AML-193 (cell line): ENCODE measurements around the gene ATRNL1.

Experiments
- DNase-seq, 2 experiments: peaks; one replicate each; lab custom pipeline; 2025; lab: John Stamatoyannopoulos, UW

ATRNL1 gene

DNA sequence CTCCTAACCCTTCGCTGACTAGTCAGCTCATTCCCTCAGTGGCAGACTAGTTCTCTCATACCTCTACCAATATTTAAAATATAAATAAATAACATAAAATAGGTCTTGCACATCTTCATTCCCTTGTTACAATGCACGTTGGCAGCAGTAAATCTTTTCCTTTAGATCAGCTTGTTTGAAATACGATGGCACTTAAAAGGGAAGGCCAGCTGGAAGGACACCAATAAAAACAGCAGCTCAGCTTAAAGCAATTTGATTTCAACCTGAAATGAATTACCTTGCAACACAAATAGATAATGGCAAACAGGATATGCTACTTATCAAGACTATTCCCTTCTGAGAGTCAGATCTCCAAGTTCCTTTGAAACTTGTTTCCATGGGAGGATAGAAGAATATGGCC is 858.1 kb downstream of the ATRNL1 start:
- DNase-seq, result no peak

- no peak for DNase-seq
Measured at GRCh38 chr10:115953281-115953680, 860.1 kb downstream of the ATRNL1 start.

DNA sequence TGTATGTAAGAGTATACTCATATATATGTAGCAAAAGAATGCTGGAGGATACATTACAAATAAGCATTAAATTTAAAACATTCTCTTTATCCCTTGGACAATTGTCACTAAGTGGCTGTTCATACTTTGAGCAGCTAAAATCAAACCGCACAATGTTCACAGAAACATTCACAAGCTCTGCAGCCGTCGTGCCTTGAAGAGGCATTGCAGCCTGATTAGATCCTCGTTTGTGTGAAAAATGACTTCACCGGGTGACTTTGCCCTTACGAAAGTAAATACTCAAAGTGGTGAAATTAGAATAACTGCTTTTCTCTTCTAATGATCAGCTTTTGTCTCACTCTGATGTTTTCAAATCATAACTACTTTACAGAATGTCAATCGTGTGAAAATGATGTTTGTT is 860.8 kb downstream of the ATRNL1 start:
- no peak for DNase-seq

DNA sequence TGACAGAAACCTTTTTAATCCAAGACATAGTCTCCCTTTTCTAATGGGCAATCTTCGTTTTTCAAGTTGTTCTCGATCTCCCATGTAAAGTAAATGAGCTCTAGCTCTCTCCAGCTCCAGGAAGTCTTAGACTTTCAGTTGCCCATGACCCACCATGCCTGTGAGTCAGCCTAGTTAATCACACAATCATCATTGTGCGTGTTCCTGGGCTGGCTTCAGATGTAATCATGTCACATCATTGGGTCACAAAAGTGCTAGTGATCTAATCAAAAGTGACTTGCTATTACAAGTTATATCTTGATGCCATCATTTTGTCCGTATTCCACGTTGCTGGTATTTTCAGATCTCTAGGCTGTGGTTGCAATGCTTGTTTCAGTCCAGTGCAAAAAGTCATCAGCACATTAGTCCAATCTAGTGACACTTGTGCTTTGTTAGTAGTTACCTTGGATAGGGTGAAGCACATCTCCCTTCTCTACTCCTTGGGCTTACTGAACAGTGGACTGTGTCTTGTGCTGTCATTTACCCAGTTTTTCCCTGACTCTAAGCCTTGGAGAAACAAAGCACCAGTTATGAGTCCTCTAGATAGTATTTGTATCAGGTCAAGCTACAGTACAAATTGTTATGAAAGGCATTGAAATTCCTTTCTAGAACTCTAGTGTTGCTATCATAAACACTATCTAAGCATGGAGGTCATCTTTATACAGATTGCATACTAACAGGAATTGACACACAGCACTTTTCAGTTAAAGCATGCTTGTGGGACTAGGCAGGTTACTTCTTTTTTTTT is 863.3 kb downstream of the ATRNL1 start:
- DNase-seq, result no peak

DNA sequence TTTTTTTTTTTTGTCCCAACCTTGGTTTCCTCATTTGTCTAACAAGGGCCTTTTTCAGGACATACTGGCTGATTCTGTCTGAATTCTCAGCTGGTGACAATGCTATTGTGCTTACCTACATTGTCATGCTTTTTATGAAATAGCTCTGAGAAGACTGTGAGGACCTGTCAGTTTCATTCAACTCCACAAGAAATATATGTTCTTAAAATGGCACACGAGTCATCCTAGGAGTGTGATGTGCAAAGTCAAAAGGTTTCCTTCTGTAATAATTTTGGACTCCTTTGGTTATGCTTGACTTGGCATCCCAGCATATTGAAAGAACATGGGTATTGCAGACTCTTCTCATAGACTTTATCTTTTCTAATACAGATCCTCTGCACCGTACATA is 863.8 kb downstream of the ATRNL1 start:
- DNase-seq, result no peak

GRCh38 chr10:115957786-115958442 is 864.7 kb downstream of the ATRNL1 start:
- no peak for DNase-seq

DNA sequence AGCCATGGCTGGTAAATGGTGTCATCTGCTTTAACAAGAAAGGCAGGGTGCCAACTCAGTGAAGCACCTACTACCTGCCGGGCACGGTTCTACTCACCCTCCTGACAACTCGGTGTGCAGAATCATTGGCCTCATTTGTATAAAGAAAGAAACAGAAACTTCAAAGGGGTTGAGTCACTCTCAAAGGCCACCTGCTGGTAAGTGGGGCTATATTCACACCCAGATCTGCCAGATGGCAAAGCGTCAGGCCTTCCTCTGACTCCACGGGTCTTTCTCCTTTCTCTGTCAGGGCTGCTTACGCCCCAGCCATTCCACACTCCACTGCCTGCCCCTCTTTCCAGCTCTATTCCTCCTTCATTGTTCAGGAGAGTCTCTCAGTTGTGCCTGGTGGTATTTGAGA is 870.7 kb downstream of the ATRNL1 start:
- no peak for DNase-seq

GRCh38 chr10:115964827-115965226 is 871.7 kb downstream of the ATRNL1 start:
- no peak for DNase-seq

DNA sequence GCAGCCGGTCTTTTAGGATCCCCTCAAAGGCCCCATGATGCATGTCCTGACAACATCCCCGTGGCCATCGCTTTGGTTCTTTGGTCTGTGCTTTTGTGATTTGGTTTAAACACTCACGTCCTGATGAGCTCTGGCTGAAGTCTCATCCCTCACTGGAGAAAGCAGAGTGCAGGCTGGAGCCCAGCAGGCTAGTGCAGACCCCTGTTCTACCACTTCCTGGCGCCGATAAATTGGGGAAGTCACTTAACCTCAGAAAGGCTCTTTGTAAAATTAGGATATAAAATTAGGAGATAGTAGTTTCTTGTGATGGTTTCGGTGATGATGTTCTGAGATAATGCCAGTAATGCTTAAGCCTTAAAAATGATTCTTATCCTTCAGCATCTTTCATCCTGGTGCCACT is 872.2 kb downstream of the ATRNL1 start:
- no peak for DNase-seq

GRCh38 chr10:115968236-115968635 is 875.1 kb downstream of the ATRNL1 start:
- DNase-seq, result no peak

DNA sequence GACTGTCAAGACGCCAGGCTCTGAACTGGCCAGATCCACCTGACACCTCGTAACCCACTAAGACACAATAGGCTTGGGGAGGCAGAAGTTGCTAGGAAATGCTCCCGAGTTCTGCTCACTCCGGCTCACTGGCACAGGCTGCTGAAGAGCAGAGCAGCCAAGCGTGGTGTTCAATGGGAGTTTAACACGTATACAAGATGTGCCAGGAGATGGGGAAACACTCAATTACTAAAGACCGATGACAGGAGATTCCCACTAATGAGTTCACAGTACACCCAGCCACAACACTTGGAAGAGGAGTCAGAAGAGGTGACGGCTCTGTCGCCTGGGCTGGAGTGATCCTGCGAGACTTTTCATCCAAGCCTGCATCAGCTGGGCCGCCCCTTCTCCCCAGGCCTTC is 876.4 kb downstream of the ATRNL1 start:
- no peak for DNase-seq

GRCh38 chr10:115971921-115972320 is 878.8 kb downstream of the ATRNL1 start:
- no peak for DNase-seq

GRCh38 chr10:115972426-115972825 is 879.3 kb downstream of the ATRNL1 start:
- no peak for DNase-seq

DNA sequence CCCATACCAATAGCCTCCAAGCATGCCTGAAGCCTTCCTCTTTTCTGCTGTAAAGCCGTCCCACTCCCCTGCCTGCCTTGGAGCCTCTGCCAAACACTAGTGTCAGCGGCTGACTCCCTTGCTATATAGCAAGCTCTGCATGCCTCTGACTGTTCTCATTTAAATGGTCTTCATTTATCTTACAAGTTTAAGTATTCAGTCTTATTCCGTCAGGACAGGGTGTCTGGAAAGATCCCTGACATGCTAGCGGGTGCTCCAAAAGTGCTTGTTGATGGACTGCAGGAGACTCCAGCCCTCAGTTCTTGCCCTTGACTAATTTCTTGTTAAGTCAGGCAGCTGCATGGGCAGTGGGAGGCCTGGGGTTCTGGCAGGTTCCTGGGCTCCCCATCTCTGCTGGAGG is 881.2 kb downstream of the ATRNL1 start:
- DNase-seq, result no peak

DNA sequence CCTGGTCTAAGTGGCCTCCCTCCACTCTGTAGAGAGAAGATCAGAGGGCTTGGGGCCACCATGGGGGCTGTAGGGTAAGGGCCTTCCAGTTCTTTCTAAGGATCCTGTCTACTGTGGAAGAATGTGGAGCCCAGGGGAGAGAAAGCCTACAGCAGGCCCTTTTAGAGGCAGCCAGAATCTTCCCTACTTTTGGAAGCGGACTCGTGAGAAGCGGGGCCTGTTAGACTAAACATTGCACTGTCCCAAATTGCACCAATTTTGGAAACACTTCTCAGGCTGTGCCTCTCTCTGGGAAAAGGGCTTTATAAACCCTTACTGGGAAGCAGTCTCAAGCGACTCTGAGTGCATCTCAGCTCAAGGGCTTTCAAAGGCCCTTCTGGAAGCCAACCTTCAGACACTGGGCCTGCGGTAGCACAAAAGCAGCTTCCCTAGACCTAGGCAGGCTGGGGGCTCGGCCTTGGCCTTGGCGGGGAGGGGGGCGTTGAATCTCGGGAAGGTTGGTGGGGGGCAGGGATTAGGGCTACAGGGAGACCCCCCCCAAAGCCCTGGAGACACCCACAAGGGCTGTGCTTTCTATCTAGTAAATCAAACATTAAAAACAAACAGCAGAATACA is 881.8 kb downstream of the ATRNL1 start:
- no peak for DNase-seq

DNA sequence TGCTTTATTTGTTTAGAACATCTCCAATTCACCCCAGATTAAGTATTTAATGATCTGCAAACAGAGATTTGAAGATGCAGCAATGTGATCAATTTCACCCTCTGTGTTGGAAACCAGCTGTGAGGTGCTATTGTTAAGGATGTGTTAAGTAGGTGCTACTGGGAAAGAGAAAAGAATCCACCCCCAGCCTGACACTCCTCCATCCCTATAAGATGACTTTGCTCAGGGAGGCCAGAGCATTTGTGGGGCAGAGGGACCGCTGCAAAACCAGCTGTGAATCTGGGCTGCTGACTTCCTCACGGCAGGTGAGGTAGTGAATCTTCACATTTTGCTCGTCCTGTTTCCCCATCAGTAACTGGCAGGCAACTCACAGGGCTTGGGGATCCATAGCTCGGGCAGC is 882.3 kb downstream of the ATRNL1 start:
- no peak for DNase-seq

DNA sequence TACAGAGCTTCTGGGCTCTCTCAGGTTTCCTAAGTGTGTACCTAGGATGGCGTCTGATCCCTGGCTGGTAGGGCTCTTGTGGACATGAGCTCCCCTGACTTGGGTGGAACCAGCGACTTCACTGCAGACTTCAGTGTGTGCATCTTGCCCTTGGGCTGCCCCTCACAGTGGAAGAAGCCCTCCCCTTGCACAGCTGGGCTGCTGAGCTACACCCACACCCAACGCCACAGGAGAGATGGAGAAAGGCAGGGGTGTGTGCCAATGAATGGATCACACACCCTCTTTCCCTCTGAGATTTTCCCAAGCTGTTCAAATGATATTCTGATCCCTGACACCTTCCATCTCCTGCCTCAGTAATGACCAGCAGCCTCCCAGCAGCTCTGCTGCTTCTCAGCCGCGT is 883.2 kb downstream of the ATRNL1 start:
- no peak for DNase-seq

DNA sequence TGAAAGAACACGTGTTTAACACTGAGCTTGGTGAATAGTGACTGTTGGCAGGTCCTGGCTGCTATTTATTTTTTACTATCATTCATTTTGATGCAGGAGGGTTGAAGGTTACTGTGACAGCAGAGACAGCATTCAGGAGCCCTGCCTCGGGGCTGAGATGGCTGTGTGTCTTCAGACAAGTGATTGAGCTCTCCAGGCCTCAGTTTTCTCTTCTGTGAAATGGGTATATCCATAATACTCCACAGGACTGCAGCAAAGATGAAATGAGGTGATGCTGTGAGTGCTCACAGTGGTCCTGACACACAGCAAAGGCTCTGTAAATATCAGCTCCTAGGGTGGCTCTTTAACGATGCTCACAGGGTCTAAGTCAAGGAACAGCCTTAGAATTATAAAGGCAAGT is 884.7 kb downstream of the ATRNL1 start:
- no peak for DNase-seq

GRCh38 chr10:115979576-115979975 is 886.4 kb downstream of the ATRNL1 start:
- no peak for DNase-seq

DNA sequence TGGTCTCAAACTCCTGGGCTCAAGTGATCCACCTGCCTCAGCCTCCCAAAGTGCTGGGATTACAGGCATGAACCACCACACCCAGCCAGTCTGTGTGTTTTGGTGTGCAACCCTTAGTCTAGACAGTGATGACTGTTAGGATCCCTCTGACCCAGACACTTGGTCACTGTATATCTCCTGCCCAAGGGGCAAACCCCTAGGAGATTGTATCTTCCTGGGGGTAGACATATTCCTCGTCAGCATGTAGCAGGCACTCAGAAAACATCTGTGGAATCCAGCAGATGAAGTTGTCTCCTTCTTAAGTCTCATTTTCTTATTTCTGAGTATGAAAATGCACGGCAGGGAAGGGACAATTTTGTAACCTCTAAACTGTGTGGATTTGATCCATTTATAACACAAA is 887.3 kb downstream of the ATRNL1 start:
- DNase-seq, result no peak

- no peak for DNase-seq
Measured at GRCh38 chr10:115981081-115981480, 887.9 kb downstream of the ATRNL1 start.

- no peak for DNase-seq
Measured at GRCh38 chr10:115982076-115982475, 888.9 kb downstream of the ATRNL1 start.

DNA sequence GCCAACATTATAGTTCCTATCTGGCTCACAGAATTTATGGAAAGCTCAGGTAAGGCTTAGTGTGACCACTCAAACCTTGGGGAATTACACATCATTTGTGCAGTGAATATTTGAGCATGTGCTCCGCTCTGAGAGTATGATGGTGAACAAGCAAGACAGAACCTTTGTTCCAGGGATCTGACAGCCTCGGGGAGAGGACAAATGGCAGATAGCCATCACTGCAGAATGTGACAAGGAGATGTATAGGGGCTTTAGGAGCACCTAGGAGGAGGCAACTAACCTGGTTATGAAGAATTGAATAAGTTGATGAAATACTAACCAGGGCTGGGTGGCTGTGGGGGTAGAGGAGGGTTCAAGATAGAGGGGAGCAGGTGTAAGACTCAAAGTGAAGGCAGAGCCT is 889.4 kb downstream of the ATRNL1 start:
- no peak for DNase-seq
